Raji (cell line): ENCODE data around the gene DDX28.

Experiments used
- POLR2A ChIP-seq: IDR thresholded peaks from 2 replicates; pipeline ENCODE4 v1.6.1; 2011; ENCODE audit warnings: low read depth, low read length, control low read depth; ENCODE audit not compliant: insufficient read depth

DDX28 gene

GRCh38 chr16:67986949-67987348 is 36.1 kb downstream of the DDX28 start:
- no peak for TF ChIP-seq POLR2A

- no peak for TF ChIP-seq POLR2A
These were observed 40.9 kb downstream of the DDX28 start for GRCh38 chr16:67982011-67982696.

GRCh38 chr16:67979955-67980678 is 42.9 kb downstream of the DDX28 start, which contains the start of gene DPEP3:
DPEP3 (minus strand) TSS chr16:67980499; CDS start chr16:67980380, 119 bp downstream.
- TF ChIP-seq POLR2A: no peak

GRCh38 chr16:67977469-67978227 is 45.4 kb downstream of the DDX28 start:
- no peak for TF ChIP-seq POLR2A

GRCh38 chr16:67977005-67977404 is 46.0 kb downstream of the DDX28 start:
- TF ChIP-seq POLR2A: no peak

- TF ChIP-seq POLR2A: no peak
These were observed 46.8 kb downstream of the DDX28 start for GRCh38 chr16:67976205-67976604.

- no peak for TF ChIP-seq POLR2A
These were observed 47.5 kb downstream of the DDX28 start for GRCh38 chr16:67975321-67976105.

- TF ChIP-seq POLR2A: no peak
These were observed 51.9 kb downstream of the DDX28 start for GRCh38 chr16:67971111-67971510.
